SU-DHL-6 (cell line): ENCODE results near the gene MALRD1.

Source experiments
- EZH2phosphoT487 ChIP-seq: fragments of 200-600 bp; sonication (generic), shearing (Covaris generic); conservative IDR thresholded peaks from 2 replicates; pipeline ENCODE4 v1.6.1; 2018; ENCODE audit warnings: mild to moderate bottlenecking, antibody characterized with exemption, low read length, moderate library complexity, mixed read lengths
- TF ChIP-seq, protein P1 (sequence below): fragments of 200-600 bp; sonication (generic); IDR thresholded peaks from one replicate; pipeline ENCODE4 v1.5.1; 2017; ENCODE audit warnings: antibody characterized with exemption, mild to moderate bottlenecking, low read length, moderate library complexity; ENCODE audit not compliant: insufficient read depth, poor library complexity, severe bottlenecking

- TF ChIP-seq, protein P1, sequence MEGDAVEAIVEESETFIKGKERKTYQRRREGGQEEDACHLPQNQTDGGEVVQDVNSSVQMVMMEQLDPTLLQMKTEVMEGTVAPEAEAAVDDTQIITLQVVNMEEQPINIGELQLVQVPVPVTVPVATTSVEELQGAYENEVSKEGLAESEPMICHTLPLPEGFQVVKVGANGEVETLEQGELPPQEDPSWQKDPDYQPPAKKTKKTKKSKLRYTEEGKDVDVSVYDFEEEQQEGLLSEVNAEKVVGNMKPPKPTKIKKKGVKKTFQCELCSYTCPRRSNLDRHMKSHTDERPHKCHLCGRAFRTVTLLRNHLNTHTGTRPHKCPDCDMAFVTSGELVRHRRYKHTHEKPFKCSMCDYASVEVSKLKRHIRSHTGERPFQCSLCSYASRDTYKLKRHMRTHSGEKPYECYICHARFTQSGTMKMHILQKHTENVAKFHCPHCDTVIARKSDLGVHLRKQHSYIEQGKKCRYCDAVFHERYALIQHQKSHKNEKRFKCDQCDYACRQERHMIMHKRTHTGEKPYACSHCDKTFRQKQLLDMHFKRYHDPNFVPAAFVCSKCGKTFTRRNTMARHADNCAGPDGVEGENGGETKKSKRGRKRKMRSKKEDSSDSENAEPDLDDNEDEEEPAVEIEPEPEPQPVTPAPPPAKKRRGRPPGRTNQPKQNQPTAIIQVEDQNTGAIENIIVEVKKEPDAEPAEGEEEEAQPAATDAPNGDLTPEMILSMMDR, result no peak
- TF ChIP-seq EZH2phosphoT487, result no peak
Observed at GRCh38 chr10:19347621-19348020, 299.0 kb downstream of the MALRD1 start.
